Ramos (cell line): ENCODE results near the gene CWH43.
"Not testable (repeated sequence)": the region's sequence is repeated elsewhere in the genome, so short reads cannot be mapped to it uniquely, and the experiment has no call there.

Experiments used
- in situ Hi-C: fragments of 300-500 bp; cut with MboI; formaldehyde crosslinking; loops from one replicate; pipeline ENCODE4 v1.14.3; 2022; ENCODE audit warnings: low sequenced_read_pairs; ENCODE audit not compliant: unreplicated experiment

The CWH43 gene

DNA sequence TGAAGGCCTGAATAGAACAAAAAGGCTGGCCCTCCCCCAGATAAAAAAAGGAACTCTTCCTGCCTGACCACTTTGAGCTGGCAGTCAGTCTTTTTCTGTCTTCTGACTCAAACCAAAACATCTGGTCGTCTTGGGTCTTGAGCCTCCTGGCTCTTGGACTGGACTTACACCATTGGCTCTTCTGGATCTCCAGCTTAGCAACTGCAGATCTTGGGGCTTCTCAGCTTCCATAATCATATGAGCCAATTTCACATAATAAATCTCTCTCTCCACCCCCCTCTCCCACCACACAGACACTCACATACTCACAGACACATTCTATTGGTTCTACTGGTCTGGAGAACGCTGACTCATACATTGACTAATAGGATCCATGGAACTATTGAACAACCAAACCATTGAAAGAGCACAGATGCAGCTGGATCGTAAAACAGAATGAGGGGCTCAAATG lies 15.6 kb upstream of the CWH43 start:
- in situ Hi-C loops: loop anchor here (25.0 kb wide), 1 partner anchor 858 kb away; no protein-coding TSS in a partner anchor

DNA sequence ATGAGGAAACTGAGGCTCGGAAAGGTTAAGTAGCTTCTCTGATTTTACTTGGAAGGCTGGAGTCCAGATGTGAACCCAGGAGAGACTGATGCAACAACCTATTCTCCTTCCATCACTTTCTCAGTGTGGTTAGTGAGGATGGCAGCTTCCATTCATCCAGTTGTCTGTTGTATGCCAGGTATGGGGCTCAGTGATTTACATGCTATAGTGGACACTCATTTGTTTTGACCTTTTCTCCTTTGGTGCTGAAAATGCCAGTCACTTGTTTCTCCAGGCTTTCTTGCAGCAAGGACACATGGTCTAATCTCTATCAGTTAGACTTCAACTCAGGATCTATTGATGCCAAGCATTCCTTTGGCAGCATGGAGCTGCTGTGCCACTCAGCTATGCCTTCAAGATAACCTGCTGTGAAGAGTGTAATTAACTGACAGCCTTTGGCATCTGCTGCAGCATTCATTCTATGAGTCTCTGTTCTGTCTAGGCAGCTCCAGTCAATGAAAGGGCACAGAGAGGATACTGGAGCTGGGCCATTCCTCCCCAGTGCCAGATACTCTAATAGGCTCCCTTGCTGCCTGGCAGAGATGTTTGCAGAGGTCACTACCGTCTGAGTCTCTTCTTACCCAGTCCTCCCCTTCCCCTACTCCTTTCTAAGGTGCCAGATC lies 11.0 kb upstream of the CWH43 start:
- in situ Hi-C loops: loop anchor here (25.0 kb wide), 1 partner anchor 863 kb away; no protein-coding TSS in a partner anchor

DNA sequence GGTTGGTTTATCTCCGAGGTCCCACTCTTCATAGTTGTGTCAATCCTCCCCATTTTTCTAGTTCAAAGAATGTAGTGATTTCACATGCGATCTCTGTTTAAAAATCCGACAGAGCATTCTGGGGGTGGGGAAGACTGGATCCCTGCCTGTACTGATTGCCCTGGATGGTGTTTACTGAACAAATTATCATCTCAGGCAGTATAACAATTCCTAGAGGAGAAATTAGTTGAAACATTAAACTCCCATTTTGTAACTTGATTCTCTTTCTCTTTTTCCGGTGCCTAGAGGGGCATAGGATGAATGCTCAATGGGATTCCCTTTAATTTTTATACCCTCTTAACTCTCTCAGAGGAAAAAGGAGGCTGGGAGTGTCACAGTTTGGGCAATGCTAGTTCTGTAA lies 10.0 kb upstream of the CWH43 start:
- in situ Hi-C loops: no loop called here

DNA sequence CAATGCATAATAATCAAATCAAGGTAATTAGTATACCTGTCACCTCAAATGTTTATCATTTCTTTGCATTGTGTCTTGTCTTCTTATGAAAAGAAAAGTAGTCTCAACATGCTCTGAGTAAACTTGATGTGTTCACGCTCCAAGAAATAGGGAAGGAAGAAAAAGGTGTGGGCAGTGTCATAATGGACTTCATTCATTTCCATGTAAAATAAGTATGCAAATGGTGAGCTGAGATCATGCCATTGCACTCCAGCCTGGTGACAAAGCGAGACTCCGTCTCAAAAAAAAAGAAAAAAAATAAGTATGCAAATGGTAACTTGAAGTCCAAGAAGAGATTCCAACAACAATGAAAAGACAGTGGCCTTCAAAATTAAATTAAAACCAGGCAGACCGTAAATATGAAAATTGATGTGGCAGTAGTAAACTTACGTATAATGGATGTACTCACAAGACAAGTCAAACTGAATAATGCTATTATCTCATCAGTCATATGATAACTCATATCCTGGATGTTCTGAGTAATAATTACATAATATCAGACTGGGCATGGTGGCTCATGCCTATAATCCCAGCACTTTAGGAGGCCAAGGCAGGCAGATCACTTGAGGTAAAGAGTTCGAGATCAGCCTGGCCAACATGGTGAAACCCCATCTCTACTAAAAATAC lies 6.0 kb upstream of the CWH43 start:
- in situ Hi-C loops: no loop called here

DNA sequence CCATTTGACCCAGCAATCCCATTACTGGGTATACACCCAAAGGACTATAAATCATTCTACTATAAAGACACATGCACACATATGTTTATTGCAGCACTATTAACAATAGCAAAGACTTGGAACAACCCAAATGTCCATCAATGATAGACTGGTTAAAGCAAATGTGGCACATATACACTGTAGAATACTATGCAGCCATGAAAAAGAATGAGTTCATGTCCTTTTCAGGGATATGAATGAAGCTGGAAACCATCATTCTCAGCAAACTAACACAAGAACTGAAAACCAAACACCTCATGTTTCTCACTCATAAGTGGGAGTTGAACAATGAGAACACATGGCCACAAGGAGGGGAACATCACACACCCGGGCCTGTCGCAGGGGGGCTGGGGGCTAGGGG lies 2.1 kb upstream of the CWH43 start:
- in situ Hi-C loops: not testable (repeated sequence)

DNA sequence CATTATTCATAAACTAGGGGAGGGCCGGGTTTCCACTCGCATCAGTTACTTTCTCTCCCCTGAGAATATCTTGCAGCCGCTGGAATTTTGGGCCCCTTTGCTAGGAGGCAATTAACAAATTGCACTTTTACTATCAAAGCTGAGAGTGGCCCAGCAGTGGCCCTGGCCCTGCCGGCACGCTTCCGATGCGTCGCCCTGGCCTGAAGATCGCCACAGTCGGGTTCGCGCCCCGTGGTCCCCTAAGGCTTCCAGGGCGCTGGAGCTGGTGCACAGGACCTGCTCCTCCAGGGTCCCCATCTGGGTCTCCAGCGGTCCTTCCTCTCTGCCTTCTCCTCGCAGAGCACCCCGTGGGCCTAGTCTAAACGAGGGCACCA lies 486 bp upstream of the CWH43 start:
- in situ Hi-C loops: no loop called here

DNA sequence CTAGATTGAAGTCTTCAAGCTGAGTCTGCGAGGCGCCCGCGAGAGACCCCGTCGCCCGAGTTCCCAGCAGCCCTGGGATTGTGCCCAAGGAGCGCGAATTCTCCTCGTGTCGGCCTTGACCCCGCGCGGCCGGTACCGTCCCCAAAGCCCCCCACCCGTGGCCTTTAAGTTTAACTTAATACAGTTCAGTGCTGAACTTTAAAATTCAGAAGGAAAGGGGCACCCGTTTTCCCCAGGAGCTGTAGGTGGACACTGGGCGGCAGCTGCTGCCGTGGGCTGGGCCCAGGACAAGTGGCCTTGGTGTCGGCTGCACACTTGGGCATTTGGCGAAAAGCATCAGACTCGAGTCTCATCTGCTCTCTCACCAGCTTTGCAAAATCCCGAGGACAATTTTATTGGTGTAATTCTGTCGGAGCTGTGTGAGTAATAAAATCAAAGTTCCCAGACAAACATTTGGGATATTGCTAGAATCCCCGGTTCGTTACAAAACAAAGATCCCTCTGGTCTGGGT lies 634 bp downstream of the CWH43 start:
- in situ Hi-C loops: no loop called here

DNA sequence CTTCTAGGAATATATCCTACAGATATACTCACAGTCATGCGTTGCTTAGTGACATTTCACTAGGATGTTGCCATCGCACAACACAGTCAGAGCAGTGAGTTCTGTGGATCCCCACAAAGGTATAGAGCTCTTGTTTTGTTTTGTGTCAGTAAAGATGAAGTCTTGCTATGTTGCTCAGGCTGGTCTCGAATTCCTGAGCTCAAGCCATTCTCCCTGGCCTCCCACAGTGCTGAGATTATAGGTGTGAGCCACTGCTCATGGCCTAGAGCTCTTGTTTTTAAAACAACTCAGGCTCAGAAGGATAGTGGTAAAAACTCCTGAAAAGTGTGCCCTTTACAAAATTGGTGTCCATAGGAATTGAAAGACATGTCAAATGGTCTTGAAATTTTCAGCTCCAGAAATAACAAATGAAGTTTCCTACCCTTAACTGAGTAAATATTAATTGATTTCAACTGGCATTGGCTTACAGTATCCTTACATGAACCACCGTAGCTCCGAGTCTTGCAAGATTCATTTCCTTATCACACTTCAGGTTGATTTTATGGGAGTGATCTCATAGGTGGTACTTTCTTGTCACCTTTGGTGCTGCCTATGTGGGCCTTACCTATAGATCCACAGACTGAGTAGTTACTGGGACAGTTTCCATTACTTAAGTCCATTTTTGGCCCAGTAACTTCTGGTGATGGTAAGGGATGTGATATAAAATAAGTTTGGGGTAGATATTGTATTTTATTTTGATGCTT lies 3.6 kb downstream of the CWH43 start:
- in situ Hi-C loops: no loop called here

DNA sequence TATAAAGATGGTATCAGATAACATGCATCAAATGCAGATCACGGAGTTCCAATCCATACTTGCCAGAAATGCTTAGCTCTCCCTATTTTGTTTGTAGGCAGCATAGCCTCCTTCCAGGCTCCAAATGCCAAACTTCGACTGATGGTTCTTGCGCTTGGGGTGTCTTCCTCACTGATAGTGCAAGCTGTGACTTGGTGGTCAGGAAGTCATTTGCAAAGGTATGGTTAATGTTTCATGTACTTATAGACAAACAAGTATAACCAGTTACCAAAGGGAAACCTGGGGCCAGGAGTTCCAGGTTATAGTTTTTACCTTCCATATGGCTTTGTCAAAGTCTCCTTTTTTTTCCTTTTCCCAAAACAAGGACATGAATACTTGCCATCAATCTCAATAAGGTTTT lies 5.3 kb downstream of the CWH43 start:
- in situ Hi-C loops: no loop called here

DNA sequence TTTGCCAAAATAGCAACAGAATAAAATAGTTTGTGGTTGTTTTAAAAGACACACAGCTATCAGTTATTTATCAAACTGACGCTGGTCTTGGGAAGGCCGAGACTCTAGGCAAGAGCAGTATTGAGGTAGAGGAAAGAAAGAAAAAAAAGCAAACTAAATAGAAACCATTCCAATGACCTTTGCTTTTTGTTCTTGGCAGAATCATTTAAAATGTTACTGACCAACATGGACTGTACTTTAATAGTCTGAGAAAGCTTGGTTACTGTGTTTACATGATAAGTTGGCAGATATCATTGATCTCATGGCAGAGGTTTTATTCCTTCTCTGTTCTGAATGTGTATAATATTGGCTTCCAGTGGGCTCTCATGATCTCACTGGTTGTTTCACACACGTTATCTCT lies 11.9 kb downstream of the CWH43 start:
- in situ Hi-C loops: no loop called here

DNA sequence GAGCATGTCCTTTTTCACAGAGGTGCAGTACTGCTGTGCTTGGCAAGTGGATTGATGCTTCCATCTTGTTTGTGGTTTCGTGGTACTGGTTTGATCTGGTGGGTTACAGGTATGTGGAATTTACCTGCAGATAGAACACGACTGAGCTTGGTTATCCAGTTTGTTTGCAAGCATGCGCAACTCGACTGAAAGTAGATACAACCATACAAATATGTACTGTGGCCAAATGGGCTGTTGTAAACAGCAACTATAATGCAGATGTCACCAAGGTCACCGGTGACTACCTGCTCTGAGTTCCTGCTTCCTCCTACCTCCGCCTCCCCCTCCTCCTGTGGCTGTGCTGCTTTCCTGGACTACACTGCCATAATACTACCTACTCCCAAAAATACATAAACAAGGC lies 12.4 kb downstream of the CWH43 start:
- in situ Hi-C loops: no loop called here

DNA sequence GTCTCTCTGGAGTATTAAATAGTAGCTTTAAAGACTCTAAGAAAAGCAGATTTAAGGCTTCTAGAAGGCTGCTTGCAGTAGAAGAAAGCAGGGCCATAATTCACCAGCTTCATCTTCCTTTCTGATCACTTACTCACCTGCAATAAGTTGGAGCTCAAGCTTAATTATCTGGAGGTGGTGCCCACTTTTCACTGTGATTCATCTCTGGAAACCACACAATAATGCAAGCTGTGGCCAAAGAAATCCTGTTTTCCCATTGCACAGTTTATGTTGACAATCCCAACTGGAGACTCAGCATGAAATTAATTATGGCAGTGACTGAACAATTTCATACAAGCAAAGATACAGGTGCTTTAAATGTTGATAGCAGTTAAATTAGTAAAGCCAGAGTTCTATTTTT lies 14.7 kb downstream of the CWH43 start:
- in situ Hi-C loops: no loop called here

DNA sequence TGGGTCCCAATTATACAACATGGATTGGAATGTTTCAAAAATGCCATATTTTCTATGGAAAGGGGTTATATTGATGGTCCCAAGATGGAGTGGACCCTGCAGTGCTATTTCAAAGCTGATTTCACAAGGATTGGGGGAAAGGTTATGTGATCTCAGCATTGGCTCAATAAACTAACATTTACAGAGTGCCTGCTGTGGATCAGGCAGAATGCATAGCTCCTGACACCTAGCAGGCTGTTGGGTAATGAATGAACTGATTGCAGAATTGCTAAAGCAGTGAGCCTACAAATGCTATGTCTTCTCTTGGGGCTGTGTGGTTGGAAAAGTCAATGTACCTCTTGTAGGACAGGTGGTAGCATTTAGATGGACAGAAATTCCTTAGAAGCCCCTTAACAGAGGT lies 16.9 kb downstream of the CWH43 start:
- in situ Hi-C loops: no loop called here

DNA sequence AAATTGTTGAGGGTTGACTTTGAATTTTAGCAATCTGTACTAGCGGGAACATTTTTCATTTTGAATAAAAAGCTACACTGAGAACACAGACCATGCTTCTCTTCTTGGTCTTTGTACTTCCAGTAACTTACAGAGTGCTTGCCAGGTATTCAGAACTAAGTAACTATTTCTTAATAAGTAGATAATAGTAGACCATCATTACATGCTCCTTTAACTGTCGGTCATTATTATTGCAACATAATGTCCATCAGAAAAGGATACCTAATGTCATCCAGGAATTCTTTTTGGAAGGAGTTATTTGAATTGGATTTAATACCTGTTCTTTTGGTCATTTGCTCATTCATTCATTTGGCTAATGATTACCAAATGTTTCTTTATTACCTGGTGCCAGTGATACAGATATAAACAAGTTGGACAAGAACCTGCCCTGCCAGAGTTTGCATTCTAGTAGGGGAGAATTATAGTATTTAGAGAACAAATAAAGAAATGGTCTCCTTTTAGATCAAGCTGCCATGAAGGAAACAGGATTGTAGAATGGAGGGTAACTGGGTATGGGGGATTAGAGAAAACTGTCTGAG lies 32.7 kb downstream of the CWH43 start:
- in situ Hi-C loops: no loop called here

DNA sequence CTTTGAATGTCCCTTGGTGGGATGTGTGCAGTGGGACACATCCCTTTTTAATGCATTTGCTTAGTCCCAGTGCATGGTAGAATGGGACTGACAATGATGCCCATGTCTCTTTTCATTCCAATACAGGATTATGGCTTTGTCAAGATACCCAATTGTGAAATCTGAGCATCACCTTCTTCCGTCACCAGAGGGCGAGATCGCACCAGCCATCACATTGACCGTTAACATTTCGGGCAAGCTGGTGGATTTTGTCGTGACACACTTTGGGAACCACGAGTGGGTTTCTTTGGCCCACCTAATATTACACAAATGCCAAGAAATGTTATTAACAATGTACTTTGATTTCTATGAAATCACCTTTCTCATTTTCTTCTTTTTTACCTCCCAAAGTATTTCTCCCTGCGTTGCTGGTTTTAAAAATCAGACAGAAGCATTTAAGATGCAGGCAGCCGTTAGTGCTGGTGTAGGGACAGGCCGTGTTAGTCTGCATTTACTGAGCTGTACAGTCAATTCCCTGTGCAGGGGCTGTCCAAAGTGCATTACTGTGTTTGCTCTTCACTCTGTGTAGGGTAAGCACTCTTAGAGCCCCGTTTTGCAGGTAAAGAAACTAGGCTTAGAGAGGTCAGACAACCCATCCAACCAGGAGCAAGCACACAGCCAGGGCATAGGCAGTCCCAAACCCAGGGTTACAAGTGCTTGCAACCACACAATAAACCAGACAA lies 46.5 kb downstream of the CWH43 start:
- in situ Hi-C loops: no loop called here

DNA sequence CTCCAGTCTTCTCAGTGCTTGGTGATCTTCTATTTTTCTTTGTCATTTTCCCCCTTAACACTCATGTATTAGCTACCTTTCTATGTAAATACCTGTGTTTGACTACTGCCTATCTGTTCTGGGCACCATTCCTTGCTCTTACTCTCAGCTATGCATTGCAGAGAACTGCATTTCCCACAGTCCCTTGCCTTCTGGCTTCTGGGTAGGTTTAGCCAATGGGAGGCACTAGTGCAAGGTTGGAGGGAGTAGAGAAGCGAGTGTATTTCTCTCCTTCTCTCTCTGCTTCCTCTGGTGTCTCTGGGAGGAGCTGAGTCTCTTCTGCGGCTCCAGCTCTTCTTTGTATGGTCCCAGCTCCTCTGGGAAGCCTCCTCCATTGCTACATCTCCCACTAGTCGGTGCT lies 50.5 kb downstream of the CWH43 start:
- in situ Hi-C loops: no loop called here

DNA sequence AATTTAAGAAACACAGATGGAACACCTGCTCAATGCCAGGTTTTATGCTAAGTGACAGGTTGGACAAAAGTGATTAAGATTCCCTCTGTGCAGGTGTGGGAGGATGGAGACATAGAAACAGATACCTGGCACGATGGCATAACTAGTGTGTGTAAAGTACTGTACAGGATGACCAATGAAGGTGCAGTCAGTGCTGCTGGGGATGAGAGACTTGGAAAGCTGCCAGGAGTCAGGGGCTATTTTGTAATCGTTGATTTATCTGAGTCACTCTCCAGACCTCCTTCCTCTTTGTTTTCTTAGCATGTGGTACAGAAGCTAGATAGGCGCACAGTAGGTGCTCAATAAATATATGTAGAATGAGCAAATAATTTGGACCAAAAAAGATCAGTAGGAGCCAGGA lies 58.2 kb downstream of the CWH43 start:
- in situ Hi-C loops: no loop called here

DNA sequence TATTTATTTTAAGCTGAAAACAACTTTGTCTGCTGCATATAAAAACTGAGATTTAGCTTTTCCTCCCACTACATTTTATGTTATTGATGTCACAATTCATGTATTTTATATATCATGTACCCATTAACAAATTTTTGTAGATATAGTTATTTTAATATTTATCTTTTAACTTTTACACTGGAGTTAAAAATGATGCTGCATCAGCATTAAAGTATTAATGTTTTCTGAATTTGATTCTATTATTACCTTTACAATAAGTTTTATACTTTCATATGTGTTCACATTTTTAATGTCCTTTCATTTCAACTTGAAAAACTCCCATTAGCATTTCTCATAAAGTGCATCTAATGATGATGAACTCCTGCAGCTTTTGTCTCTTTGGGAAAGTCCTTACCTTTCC lies 72.2 kb downstream of the CWH43 start:
- in situ Hi-C loops: no loop called here

DNA sequence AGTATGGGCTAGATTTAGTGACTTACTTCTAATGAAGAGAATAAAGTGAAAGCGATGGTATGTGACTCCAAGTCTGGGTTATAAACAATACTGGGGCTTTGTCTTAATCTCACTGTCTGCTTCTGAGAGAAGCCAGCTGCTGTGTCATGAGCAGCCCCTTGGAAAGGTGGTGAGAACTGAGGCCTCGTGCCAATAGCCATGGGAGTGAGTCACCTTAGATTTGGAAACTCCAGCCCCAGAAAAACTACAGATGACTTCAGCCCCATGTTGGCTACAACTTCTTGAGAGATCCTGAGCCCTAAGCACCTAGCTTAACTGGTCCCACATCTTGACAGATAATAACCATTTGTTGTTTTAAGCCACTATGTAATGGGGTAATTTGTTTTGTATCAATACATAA lies 77.6 kb downstream of the CWH43 start:
- in situ Hi-C loops: no loop called here

DNA sequence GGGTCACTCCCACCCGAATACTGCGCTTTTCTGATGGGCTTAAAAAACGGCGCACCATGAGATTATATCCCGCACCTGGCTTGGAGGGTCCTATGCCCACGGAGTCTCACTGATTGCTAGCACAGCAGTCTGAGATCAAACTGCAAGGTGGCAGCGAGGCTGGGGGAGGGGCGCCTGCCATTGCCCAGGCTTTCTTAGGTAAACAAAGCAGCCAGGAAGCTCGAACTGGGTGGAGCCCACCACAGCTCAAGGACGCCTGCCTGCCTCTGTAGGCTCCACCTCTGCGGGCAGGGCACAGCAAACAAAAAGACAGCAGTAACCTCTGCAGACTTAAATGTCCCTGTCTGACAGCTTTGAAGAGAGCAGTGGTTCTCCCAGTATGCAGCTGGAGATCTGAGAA lies 86.1 kb downstream of the CWH43 start:
- in situ Hi-C loops: not testable (repeated sequence)
